ENCODE measurements around the gene CRHR1.

The CRHR1 gene

DNA sequence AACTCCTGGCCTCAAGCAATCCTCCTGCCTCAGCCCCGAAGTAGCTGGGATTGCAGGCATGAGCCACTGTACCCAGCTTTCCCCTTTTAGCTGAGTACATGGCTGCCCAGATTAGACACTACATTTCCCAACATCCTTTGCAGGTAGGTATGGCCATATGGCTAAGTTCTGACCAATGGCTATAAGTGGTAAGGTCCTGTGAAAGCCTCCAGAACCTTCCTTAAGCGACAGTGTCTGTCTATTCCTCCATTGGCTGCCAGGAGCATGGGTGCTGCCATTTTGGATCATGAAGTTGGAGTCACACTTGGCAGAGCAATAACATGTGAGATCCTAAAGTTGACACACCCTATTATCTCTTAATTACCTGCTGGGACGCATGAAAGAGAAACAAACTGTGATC, 24.4 kb upstream of the CRHR1 start:
- Histone ChIP-seq H3K9me3 (ENCODE audit: control insufficient read depth, low read length) (no peaks in the 10 kb centered on the region), H3K27ac (ENCODE audit: low read depth, low read length, severe bottlenecking) (no peak overlapping the region), H3K36me3 (ENCODE audit: control insufficient read depth, insufficient read depth, low read length) (no peaks in the 10 kb centered on the region), H3K4me3 (ENCODE audit: extremely low read depth, insufficient read depth, low read length, poor library complexity, severe bottlenecking) (no peak overlapping the region), H3K4me1 (ENCODE audit: control insufficient read depth, insufficient read depth, low read length, poor library complexity, severe bottlenecking) (no peaks in the 10 kb centered on the region)
- 80 to 83% methylated on average over 1 to 2 of the region's 3 CpGs for WGBS, 2 experiments (ENCODE audit: insufficient coverage in 2 of 2)

DNA sequence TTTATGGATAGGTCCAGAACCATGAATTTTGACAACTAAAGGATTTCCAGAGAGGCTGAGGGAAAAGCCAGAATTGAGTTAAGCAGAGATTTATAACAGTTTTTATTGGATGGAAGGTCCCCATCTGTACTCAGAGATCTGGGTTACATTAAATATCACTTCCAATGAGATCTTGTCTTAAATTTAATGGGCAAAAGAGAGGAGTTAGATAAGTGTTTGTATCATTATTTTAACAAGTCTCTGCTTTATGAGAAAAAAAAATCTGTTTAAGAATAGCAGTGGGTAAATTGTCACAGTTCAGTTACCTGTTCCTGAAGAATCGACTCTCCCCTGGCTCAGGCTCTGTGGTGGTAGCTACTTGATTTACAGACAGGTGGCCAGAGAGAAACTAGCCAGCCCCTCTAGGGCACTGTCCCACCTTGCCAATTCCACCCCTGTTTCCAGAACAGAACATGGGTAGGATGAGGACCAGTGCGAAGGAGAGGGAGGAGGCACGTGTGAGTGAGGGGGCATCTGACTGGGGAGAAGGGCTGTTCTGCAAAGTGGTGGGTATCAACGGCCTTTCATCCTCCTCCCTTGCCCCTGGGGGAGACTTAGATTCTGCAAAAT, 22.1 kb upstream of the CRHR1 start:
- Histone ChIP-seq H3K9me3 (ENCODE audit: control insufficient read depth, low read length) (no peaks in the 10 kb centered on the region), H3K27ac (ENCODE audit: low read depth, low read length, severe bottlenecking) (no peak overlapping the region), H3K36me3 (ENCODE audit: control insufficient read depth, insufficient read depth, low read length) (no peaks in the 10 kb centered on the region), H3K4me1 (ENCODE audit: control insufficient read depth, insufficient read depth, low read length, poor library complexity, severe bottlenecking) (no peaks in the 10 kb centered on the region), H3K4me3 (ENCODE audit: extremely low read depth, insufficient read depth, low read length, poor library complexity, severe bottlenecking) (no peak overlapping the region)
- WGBS, 2 experiments (ENCODE audit: insufficient coverage in 2 of 2), result 67 to 83% methylated on average over 1 to 3 of the region's 4 CpGs

DNA sequence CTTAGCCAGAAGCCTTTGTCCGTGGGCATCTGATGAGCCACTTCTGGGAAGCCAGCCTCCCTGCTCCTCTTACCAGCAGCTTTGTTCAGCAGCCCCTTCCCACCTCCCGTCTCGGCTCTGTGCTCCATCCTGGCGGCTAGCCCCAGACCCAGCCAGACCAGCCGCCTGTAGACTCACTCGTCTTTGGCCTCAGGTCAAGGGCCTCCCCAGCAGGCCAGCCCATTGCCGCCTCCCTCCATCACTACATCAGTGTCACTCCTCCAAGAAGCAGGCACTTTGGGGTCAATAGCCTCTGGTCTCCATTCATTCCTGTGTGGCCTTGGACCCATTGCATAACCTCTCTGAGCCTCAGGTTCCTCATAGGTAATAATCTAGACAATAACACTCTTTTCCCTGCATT, 20.9 kb upstream of the CRHR1 start:
- Histone ChIP-seq H3K9me3 (ENCODE audit: control insufficient read depth, low read length) (no peaks in the 10 kb centered on the region), H3K36me3 (ENCODE audit: control insufficient read depth, insufficient read depth, low read length) (no peaks in the 10 kb centered on the region), H3K4me3 (ENCODE audit: extremely low read depth, insufficient read depth, low read length, poor library complexity, severe bottlenecking) (no peak overlapping the region), H3K27ac (ENCODE audit: low read depth, low read length, severe bottlenecking) (no peak overlapping the region), H3K4me1 (ENCODE audit: control insufficient read depth, insufficient read depth, low read length, poor library complexity, severe bottlenecking) (no peaks in the 10 kb centered on the region)
- 60 to 77% methylated on average over 7 of the region's 7 CpGs for WGBS, 2 experiments (ENCODE audit: insufficient coverage in 2 of 2)

DNA sequence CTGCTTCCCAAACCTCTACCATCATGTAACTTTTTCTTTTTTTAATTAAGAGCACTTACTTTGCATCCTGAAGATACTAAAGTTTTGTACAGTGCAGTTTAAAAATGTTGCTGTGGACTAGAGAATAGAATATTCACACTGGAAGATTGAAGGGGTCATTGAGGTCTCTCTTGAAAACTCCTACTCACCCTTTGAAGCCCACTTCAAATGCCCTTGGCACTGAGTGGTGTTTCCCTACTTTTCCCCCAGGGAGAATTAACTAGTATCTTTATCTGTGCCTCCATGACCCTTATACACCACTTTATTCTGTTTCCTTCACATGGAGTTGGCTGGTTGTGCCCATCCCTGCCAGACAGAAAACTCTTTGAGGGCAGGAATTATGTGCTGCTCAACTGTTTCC, 19.6 kb upstream of the CRHR1 start:
- no peaks in the 10 kb centered on the region for H3K9me3 ChIP-seq (ENCODE audit: control insufficient read depth, low read length)
- H3K27ac ChIP-seq (ENCODE audit: low read depth, low read length, severe bottlenecking), result no peak overlapping the region
- no peaks in the 10 kb centered on the region for H3K4me1 ChIP-seq (ENCODE audit: control insufficient read depth, insufficient read depth, low read length, poor library complexity, severe bottlenecking)
- no peaks in the 10 kb centered on the region for H3K36me3 ChIP-seq (ENCODE audit: control insufficient read depth, insufficient read depth, low read length)
- H3K4me3 ChIP-seq (ENCODE audit: extremely low read depth, insufficient read depth, low read length, poor library complexity, severe bottlenecking), result no peak overlapping the region

DNA sequence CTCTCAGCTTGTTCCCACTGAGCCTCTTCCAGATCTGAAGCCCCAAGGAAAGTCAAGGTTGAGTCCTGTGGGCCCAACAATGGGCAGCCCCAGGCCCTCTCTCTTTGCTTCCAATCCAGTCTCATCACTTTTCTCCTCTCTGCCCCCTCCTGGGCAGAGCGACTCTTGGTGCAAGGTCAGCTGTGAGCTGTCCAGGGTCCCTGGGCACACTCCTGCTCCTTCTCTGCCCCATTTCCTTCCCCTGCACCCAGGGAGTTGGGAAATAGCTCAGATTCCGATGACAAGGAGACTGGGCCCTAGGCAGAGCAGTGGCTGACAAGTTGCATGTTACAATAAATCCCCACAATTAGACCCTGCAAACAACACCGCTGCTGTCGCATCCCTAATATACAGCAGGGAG, 16.1 kb upstream of the CRHR1 start:
- 41 to 65% methylated on average over 3 to 4 of the region's 4 CpGs for WGBS, 2 experiments (ENCODE audit: insufficient coverage in 2 of 2)

DNA sequence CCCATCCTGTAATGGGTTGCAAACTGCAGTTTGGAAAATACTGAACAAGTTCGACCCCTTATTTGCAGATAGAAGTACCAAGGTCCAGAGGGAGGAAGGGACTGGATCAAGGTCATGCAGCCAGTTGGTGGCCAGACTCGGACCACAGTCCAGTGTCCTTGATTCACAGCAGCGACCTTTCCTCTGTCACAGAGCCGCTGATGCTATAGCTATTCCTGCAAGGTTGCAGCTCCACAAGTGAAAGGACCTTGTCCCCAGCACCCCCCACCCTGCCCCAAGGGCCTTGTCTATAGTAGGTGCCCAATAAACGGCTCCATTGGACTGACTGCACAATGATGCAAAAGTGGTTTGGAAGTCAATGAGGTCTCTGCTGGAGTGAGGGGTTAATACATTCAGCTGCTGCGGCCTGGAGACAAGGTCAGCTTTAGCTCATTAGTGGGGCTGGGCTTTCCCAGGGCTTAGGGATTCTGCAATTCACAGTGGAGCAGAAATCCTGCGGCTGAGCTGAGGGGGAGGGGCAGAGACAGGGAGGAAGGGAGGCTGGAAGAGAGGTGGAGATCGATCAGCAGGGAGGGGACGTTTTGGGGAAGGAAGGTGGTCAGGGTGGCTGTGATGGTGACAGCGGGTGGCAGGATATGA, 13.4 kb upstream of the CRHR1 start:
- Histone ChIP-seq H3K9me3 (ENCODE audit: control insufficient read depth, low read length) (no peaks in the 10 kb centered on the region), H3K36me3 (ENCODE audit: control insufficient read depth, insufficient read depth, low read length) (no peaks in the 10 kb centered on the region), H3K4me3 (ENCODE audit: extremely low read depth, insufficient read depth, low read length, poor library complexity, severe bottlenecking) (no peak overlapping the region), H3K4me1 (ENCODE audit: control insufficient read depth, insufficient read depth, low read length, poor library complexity, severe bottlenecking) (no peaks in the 10 kb centered on the region), H3K27ac (ENCODE audit: low read depth, low read length, severe bottlenecking) (no peak overlapping the region)
- WGBS, 2 experiments (ENCODE audit: insufficient coverage in 2 of 2), result 41 to 59% methylated on average over 6 to 9 of the region's 10 CpGs

More for the DNA sequence above, 16.1 kb upstream of the CRHR1 start:
- H3K4me3 ChIP-seq (ENCODE audit: extremely low read depth, insufficient read depth, low read length, poor library complexity, severe bottlenecking), result no peak overlapping the region
- no peak overlapping the region for H3K27ac ChIP-seq (ENCODE audit: low read depth, low read length, severe bottlenecking)
- H3K9me3 ChIP-seq (ENCODE audit: control insufficient read depth, low read length), result no peaks in the 10 kb centered on the region
- H3K4me1 ChIP-seq (ENCODE audit: control insufficient read depth, insufficient read depth, low read length, poor library complexity, severe bottlenecking), result no peaks in the 10 kb centered on the region
- H3K36me3 ChIP-seq (ENCODE audit: control insufficient read depth, insufficient read depth, low read length), result no peaks in the 10 kb centered on the region

DNA sequence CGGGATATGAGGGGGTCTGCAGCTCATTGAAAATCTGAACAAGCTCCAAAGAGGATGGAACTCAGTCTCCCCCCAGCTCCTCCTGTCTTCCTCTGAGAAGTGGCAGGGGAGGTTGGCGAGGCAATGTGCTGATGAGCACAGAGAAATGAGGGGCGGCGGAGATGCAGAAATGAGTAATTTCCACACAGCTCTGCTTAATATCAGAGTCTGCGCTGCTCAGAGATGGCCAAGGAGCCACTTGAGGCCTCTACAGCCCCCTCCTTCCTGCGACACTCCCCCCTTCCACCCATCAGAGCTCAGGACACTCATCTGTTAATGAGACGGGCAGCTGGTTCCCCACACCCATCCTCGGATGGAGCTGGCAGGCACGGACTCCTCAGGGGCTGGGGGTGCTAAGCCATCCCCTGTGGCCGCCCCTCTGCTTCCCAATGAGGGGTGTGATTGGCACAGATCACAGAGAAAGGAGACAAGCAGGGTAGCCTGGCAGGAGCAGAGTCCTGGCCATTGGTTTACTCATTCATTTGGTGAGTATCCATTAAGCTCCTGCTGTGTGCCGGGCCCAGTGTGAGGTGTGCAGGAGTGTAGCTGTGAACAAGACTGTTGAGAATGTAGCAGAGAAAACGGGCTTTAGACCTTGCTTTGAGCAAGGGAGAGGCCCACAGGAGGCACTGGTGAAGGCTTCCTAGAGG, 12.7 kb upstream of the CRHR1 start:
- H3K36me3 ChIP-seq (ENCODE audit: control insufficient read depth, insufficient read depth, low read length), result no peaks in the 10 kb centered on the region
- no peak overlapping the region for H3K27ac ChIP-seq (ENCODE audit: low read depth, low read length, severe bottlenecking)
- H3K9me3 ChIP-seq (ENCODE audit: control insufficient read depth, low read length), result no peaks in the 10 kb centered on the region
- H3K4me1 ChIP-seq (ENCODE audit: control insufficient read depth, insufficient read depth, low read length, poor library complexity, severe bottlenecking), result no peaks in the 10 kb centered on the region
- WGBS, 2 experiments (ENCODE audit: insufficient coverage in 2 of 2), result 54% methylated on average over 7 to 9 of the region's 12 CpGs
- no peak overlapping the region for H3K4me3 ChIP-seq (ENCODE audit: extremely low read depth, insufficient read depth, low read length, poor library complexity, severe bottlenecking)

DNA sequence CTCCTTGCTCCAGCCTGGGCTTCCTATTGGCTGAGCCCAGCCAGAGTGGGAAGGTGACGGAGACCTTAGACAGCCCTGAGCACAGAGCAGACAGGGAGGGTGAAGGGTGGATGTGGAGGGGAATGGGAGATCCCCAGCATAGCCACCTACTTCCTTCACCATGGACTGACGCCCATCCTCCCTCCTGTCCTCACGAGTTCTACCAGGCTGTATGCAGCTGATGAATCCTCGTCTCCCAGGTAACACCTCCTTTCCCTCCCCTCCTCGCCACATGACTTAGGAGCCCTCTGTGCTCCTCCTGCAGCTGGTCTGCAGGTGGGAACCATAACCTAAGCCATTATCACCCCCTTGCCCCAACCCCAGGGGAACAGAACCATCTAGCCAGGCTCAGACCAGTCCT, 9.0 kb upstream of the CRHR1 start:
- H3K27ac ChIP-seq (ENCODE audit: low read depth, low read length, severe bottlenecking), result no peak overlapping the region
- no peaks in the 10 kb centered on the region for H3K36me3 ChIP-seq (ENCODE audit: control insufficient read depth, insufficient read depth, low read length)
- 57 to 68% methylated on average over 3 to 4 of the region's 5 CpGs for WGBS, 2 experiments (ENCODE audit: insufficient coverage in 2 of 2)
- no peaks in the 10 kb centered on the region for H3K4me1 ChIP-seq (ENCODE audit: control insufficient read depth, insufficient read depth, low read length, poor library complexity, severe bottlenecking)
- H3K9me3 ChIP-seq (ENCODE audit: control insufficient read depth, low read length), result no peaks in the 10 kb centered on the region
- H3K4me3 ChIP-seq (ENCODE audit: extremely low read depth, insufficient read depth, low read length, poor library complexity, severe bottlenecking), result no peak overlapping the region

DNA sequence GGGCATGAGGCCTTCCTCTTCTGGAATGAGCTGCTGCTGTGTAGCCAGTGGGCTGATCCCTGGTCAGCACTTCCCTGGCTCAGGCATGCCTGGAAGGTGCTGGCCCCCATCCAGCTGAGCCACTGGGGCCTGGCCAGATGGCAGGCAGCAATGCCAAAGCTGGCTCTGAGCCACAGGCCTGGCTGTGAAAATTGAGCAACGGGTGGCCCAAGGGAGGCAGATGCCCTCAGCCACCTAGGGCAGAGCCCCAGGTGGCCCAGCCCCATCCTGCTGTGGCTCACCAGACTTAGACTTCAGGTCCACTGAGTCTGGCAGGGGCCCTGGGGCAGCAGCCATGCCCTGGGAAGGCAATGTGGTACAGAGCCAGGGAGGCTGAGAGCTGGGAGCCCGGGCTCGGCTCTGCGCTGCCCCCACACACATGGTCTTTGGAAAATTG, 8.5 kb upstream of the CRHR1 start:
- no peak overlapping the region for H3K4me3 ChIP-seq (ENCODE audit: extremely low read depth, insufficient read depth, low read length, poor library complexity, severe bottlenecking)
- H3K9me3 ChIP-seq (ENCODE audit: control insufficient read depth, low read length), result no peaks in the 10 kb centered on the region
- H3K36me3 ChIP-seq (ENCODE audit: control insufficient read depth, insufficient read depth, low read length), result no peaks in the 10 kb centered on the region
- H3K4me1 ChIP-seq (ENCODE audit: control insufficient read depth, insufficient read depth, low read length, poor library complexity, severe bottlenecking), result no peaks in the 10 kb centered on the region
- WGBS, 2 experiments (ENCODE audit: insufficient coverage in 2 of 2), result 85 to 94% methylated on average over 2 to 4 of the region's 4 CpGs
- H3K27ac ChIP-seq (ENCODE audit: low read depth, low read length, severe bottlenecking), result no peak overlapping the region

DNA sequence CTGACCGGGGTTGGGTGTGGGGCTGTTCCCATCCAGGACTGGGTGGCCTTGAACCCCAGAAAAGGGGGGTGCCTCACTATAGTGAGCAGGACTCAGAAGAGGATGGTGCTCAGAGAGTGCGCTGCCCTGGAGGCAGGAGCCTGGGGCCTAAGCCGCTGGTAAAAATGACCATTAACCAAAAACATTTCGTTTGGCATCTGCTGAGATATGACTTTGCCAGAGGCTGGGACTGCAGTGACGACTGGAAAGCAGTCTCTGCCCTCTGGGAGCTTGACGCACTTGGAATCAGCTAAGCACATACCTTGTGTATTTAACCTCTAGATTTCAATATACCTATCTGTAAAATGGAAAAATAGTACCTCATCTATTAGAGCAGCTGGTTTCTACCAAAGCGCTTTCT, 7.2 kb upstream of the CRHR1 start:
- H3K9me3 ChIP-seq (ENCODE audit: control insufficient read depth, low read length), result no peaks in the 10 kb centered on the region
- no peaks in the 10 kb centered on the region for H3K4me1 ChIP-seq (ENCODE audit: control insufficient read depth, insufficient read depth, low read length, poor library complexity, severe bottlenecking)
- 69 to 77% methylated on average over 5 to 6 of the region's 7 CpGs for WGBS, 2 experiments (ENCODE audit: insufficient coverage in 2 of 2)
- H3K4me3 ChIP-seq (ENCODE audit: extremely low read depth, insufficient read depth, low read length, poor library complexity, severe bottlenecking), result no peak overlapping the region
- H3K36me3 ChIP-seq (ENCODE audit: control insufficient read depth, insufficient read depth, low read length), result no peaks in the 10 kb centered on the region
- H3K27ac ChIP-seq (ENCODE audit: low read depth, low read length, severe bottlenecking), result no peak overlapping the region

DNA sequence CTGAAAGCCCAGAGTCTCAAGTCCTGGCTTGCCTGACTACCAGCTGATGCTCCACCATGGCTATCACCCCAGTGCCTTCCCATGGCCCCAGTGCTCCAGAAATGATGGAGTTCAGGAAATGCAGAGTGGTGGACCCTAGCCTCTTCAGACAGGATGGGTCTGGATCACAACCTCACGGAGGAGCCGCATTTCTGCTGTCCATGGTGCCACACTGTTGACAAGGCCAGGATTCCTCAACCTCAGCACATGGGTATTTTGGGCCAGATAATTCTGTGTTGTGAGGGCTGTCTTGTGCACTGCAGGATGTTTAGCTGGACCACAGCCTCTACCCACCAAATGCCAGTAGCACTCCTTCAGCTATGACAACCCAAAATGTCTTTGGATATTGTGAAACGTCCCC, 6.7 kb upstream of the CRHR1 start:
- H3K4me1 ChIP-seq (ENCODE audit: control insufficient read depth, insufficient read depth, low read length, poor library complexity, severe bottlenecking), result no peaks in the 10 kb centered on the region
- no peak overlapping the region for H3K27ac ChIP-seq (ENCODE audit: low read depth, low read length, severe bottlenecking)
- H3K9me3 ChIP-seq (ENCODE audit: control insufficient read depth, low read length), result no peaks in the 10 kb centered on the region
- no peaks in the 10 kb centered on the region for H3K36me3 ChIP-seq (ENCODE audit: control insufficient read depth, insufficient read depth, low read length)
- no peak overlapping the region for H3K4me3 ChIP-seq (ENCODE audit: extremely low read depth, insufficient read depth, low read length, poor library complexity, severe bottlenecking)
- WGBS, 2 experiments (ENCODE audit: insufficient coverage in 2 of 2), result 64 to 85% methylated on average over 2 to 3 of the region's 3 CpGs
